Adipose tissue (tissue), 3 donors: ENCODE measurements around the gene TIMP2. TPM values are rescaled to one million over a fixed set of nuclear protein-coding genes. Genes with fewer than 3 reads are reported as not detected.

Source experiments
- H3K27ac ChIP-seq: one replicate; pipeline ENCODE4 v1.5.1; 2013; ENCODE audit warnings: low read depth, low read length
- WGBS, 3 donors: extraction: QIAGEN DNeasy Blood & Tissue Kit; methylation state at CpG; one replicate each; pipeline ENCODE4 v1.1.7; 2013; 5-methylcytosine and 5-hydroxymethylcytosine counted together
- polyA plus RNA-seq, 3 donors: library from polyadenylated mRNA; stranded (reverse); fragments of 200-250 nt; gene quantifications; one replicate each; pipeline ENCODE4 v1.2.3, GENCODE V29; 2013
- donor health status: healthy with polysubstance abuse.
- donor health status: Bipolar disorder and iron deficiency.
- donor health status: healthy.

Gene TIMP2
- polyA plus RNA-seq, 3 donors, result 37.2 to 127 (median 122) TPM

DNA sequence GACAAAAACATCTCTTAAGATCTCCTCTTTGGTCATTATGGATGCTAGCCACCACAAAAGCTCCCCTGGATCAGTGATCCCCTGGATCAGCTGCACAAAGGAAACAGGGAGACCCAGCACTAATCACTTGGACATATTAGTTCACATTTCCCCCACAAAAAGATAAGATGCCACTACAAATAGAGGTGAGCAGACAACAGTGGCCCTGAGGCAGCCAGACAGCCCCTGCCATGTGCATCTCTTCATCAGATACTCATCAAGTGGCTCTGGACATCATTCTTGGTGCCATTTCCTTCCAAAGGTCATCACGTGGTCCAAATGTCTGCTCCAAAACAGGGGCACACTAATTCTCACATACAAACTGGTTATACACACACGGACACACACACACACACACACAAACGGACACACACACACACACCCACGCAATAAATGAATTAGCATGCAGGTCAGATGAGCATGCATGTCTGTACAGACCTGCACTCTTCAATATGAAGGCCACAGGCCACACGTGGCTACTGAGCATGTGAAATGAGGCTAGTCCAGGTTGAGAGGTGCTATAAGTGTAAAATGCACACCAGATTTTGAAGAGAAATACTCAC is 88.7 kb downstream of the TIMP2 start:
- no peak overlapping the region for H3K27ac ChIP-seq
- WGBS, 3 donors, result 74 to 83% (median 80%) methylated on average over 5 of the region's 5 CpGs

DNA sequence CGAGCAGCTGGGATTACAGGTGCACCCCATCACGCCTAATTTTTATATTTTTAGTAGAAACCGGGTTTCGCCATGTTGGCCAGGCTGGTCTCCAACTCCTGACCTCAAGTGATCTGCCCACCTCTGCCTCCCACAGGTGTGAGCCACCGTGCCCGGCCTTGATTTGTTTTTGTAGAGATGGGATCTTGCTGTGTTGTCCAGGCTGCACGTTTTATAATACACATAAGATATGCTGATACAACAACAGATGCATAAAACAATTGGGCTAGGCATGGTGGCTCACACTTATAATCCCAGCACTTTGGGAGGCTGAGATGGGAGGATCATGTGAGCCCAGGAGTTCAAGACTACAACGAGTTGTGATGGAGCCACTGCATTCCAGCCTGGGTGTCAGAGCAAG is 90.6 kb downstream of the TIMP2 start:
- 95% methylated on average over 8 of the region's 8 CpGs for WGBS, 3 donors

DNA sequence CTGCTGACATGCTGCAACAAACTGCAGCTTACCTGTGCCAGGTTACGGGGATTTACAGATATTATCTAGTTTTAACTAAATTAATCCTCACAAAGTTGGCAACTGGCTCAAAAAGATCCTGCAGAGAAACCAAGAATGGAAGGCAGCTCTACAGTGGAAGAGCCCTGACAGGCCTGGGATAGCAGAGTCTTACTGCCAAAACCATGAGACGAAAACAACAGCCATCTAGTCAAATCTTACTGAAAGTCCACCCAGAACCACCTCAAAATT is 92.7 kb downstream of the TIMP2 start:
- H3K27ac ChIP-seq, result no peak overlapping the region
- WGBS, 3 donors, result 83 to 93% (median 90%) methylated on average over 2 of the region's 2 CpGs

More for the DNA sequence above, 90.6 kb downstream of the TIMP2 start:
- H3K27ac ChIP-seq, result no peak overlapping the region

GRCh38 chr17:78831688-78832540 is 93.3 kb downstream of the TIMP2 start:
- H3K27ac ChIP-seq, result no peak overlapping the region
- 63 to 91% (median 84%) methylated on average over 15 of the region's 15 CpGs for WGBS, 3 donors

DNA sequence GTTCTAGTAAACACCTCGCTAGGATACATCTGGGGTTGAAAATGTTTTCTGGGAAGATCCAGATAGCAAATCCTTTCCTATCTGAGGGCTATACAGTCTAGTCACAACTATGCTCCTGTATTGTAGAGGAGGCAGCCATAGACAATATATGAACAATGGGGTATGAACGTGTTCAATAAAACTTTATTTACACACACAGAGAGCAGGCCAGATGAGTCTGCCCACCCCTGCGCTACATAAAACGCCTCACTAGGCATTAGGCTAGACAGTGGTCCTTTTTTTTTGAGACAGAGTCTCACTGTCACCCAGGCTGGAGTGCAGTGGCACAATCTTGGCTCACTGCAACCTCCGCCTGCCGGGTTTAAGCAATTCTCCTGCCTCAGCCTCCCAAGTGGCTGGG is 95.7 kb downstream of the TIMP2 start:
- H3K27ac ChIP-seq, result no peak overlapping the region
- WGBS, 3 donors, result 97 to 99% (median 97%) methylated on average over 6 of the region's 6 CpGs

DNA sequence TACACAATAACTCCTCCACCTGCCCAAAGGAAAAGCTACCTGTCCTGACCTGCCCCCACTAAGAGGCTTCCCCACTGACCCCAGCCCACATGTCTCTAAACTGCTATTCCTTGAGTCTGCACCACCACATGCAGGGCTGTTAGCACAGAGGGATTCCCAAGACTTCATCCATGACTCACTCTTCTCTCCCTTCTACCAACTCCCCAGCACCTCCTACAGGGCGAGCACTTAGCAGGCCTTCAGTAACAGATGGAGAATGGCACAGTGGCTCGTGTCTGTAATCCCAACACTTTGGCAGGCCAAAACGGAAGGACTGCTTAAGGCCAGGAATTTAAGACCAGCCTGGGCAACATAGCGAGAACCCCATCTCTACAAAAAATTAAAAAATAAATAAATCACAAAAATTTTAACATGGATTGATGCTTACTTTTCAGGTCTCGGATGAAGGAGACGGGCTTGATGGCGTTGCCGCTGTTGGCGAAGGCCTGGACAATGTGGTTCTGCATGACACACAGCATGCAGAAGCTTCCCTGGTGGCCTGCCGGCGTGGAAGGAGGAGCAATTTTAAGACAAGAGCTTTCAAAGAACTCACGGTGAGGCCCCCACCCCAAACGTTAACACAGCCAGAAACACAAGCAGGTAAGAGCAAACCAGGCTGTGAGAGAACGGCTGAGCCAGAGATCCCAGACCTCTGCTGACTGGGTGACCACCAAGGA is 96.6 kb downstream of the TIMP2 start:
- no peak overlapping the region for H3K27ac ChIP-seq
- WGBS, 3 donors, result 90 to 94% (median 94%) methylated on average over 14 of the region's 14 CpGs

GRCh38 chr17:78826836-78827509 is 98.2 kb downstream of the TIMP2 start:
- H3K27ac ChIP-seq, result no peak overlapping the region
- WGBS, 3 donors, result 69 to 87% (median 74%) methylated on average over 21 of the region's 21 CpGs

GRCh38 chr17:78826421-78826820 is 98.8 kb downstream of the TIMP2 start:
- 66 to 88% (median 66%) methylated on average over 5 of the region's 5 CpGs for WGBS, 3 donors
- no peak overlapping the region for H3K27ac ChIP-seq

DNA sequence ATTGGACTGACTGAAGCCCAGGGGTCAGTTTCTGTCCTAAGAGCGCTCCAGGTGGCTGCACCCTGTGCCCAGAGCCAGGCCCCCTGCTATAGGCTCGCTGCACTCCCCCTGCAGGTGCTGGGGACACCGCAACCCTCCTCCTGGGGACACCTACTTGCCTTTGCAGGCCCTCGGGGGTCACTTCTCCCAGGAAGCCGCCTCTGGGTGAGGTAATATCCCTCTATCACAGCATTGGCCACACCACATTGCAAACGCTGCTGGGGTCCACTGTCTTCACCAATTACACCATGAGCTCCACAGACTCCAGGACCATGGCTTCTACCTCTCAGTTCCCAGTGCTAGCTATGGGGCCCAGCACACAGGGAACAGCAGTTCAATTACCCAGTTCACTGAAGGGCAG is 99.5 kb downstream of the TIMP2 start:
- 81 to 91% (median 88%) methylated on average over 6 of the region's 6 CpGs for WGBS, 3 donors
- H3K27ac ChIP-seq, result no peak overlapping the region

GRCh38 chr17:78824240-78824639 is 100.9 kb downstream of the TIMP2 start:
- H3K27ac ChIP-seq, result no peak overlapping the region
- 90 to 92% (median 91%) methylated on average over 7 of the region's 7 CpGs for WGBS, 3 donors

- H3K27ac ChIP-seq, result no peak overlapping the region
- 83 to 92% (median 86%) methylated on average over 14 of the region's 14 CpGs for WGBS, 3 donors
Measured at GRCh38 chr17:78823282-78824046, 101.7 kb downstream of the TIMP2 start.

DNA sequence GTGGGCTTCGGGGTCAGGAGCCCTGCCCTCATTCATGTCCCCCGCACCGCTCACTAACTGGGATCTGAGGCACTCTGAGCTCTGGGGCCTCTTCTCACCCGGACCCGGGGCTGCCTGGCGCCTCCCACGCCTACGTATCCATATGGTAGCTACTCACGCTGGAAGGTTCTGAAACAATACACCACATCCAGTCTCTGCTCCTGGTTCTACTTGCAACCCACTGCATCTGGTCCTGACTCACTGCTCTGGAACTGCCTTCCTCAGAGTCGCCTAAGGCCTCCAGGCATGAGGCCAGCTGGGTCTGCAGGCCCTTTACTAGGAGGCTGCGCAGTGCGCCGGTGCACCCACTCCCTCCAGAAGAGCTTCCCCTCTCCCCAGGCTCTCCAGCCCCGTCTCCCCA is 102.6 kb downstream of the TIMP2 start:
- H3K27ac ChIP-seq, result no peak overlapping the region
- 88 to 93% (median 90%) methylated on average over 14 of the region's 14 CpGs for WGBS, 3 donors

- WGBS, 3 donors, result 93 to 99% (median 95%) methylated on average over 8 of the region's 8 CpGs
- H3K27ac ChIP-seq, result no peak overlapping the region
Measured at GRCh38 chr17:78821961-78822360, 103.2 kb downstream of the TIMP2 start.

DNA sequence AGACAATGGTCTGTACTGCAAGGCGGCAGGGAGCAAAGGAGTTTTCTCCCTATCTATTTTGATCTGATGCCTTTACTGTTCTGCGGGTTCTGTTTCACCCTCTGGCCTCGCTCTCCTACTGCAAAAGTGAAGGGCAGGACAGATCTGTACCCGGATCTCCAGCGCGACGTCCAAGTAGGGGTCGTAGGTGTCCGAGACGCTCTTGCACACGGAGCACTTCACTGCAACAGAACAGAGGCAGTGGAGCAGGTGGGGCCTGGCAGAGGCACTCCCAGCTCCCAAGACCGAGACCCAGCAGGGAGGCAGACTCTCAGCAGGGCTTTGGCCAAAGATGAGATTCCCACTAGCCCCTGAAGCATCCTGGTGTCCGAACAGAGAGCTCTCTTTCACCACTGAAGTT is 104.3 kb downstream of the TIMP2 start:
- WGBS, 3 donors, result 92 to 96% (median 94%) methylated on average over 13 of the region's 13 CpGs
- no peak overlapping the region for H3K27ac ChIP-seq

GRCh38 chr17:78819806-78820792 is 105.1 kb downstream of the TIMP2 start:
- WGBS, 3 donors, result 93 to 96% (median 94%) methylated on average over 18 of the region's 18 CpGs
- H3K27ac ChIP-seq, result no peak overlapping the region

GRCh38 chr17:78819402-78819801 is 105.8 kb downstream of the TIMP2 start:
- H3K27ac ChIP-seq, result no peak overlapping the region
- WGBS, 3 donors, result 64 to 84% (median 70%) methylated on average over 8 of the region's 8 CpGs

DNA sequence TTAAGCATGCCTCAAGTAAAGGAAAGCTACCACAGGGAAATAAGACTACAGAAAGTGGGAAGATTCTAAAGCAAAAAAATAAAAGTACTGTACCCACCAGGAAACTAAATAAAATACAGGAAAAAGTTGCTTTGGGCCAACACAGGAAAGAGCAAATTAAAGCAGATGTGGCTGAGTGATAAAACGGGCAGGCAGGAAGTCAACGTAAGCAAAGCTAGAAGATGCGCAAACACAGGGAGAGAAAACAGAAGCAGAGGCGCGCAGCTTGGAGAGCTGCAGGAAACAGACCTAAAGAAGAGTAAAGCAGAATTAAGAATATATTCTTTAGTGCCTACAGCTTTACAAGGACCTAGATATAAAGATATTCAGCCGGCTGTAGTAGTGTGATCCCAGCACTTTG is 106.3 kb downstream of the TIMP2 start:
- 31 to 66% (median 39%) methylated on average over 6 of the region's 6 CpGs for WGBS, 3 donors
- no peak overlapping the region for H3K27ac ChIP-seq
